Measurements from ENCODE around the gene TREX2.

The TREX2 gene

GRCh38 chrX:153454901-153455550, 9.2 kb upstream of the TREX2 start:
- no peak for DNase-seq

- DNase-seq: no peak
These were observed 5.1 kb upstream of the TREX2 start for GRCh38 chrX:153450949-153451277.

DNA sequence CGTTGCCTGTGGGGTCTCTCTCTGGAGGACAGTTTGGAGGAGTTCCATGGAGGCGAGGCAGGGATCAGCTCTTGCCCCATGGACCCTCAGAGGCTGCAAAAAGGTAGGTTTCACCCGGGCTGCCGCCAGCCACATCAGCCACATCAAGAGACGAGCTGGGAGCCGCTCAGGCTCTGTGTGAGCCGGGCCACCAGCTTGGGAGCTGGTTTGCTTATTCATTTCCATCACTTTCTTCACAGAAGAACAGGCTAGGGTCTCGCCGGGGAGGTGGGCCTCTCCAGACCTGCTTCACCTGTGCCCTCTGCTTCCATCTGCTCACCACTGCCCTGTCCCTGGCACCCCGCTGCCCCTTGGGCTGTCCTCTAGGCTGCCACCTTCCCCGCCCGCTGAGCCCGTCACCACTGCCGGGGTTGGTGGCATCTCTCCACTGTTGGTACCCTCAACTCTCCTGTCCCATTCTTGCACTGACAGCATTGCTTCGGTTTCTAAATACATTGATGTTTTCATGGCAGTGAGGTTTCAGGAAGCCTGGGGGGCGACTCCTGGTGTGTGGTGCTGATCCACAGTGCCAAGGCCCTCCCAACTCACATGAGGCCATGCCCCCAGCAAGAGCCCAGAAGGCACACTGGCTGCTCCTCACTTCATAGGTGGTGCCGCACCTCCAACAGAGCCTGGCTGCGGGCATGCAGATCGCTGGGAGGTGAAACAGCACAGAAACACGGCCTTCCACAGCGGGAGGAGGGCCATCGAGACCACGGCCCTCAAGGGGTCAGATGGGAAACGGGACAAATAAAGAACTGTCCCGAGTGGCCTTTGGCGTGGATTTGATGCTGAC, 4.5 kb upstream of the TREX2 start:
- DNase-seq: no peak

GRCh38 chrX:153449368-153450113, 3.7 kb upstream of the TREX2 start:
- no peak for DNase-seq

GRCh38 chrX:153448556-153449367, 2.9 kb upstream of the TREX2 start:
- no peak for DNase-seq

DNA sequence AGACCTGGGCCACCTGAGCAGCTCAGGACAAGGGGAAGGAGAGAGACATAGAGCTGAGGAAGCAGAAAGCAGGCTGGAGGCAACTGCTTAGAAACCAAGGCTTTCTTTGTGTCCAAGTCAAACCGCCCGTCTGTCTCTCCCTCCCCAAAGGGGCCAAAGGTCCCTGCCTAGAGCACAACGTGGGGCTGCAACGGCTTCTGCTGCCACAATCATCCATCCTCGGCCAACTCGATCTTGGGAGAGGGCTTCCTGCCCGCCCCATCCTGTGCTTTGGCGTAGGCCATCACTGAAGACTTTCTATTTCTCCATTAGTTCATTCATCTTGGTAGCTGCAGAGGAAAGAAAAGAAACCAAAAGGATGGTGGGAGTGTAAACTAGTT, 1.7 kb upstream of the TREX2 start:
- no peak for DNase-seq

DNA sequence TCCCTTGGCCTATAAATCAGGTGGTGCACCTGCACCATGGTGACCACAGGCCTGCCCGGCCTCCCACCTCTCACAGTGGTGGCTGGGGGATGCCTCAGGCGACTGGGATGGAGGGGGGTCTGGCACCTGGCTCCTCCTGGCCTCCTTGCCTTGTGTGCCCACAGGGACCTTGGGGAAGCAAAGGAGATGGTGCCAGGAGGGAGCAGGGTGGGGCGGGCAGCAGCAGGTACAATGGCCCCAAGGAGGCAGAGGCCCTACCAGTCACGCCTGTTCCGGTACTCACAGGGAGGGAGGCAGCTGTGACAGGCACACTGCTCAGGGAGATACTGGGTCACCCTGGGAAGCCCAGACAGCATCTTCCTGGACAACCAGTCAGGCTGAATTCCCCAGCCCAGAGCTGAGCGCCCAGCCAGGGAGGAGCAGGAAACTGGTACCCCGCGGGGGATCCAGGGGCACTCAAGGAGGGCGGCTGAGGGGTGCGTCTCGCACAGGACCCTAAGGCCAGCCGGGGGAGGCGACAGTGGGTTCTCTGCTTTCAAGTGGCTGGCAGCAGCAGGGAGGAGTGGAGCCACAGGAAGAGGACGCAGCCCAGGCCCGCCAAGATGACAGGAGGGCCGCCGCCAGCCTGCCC, 1.2 kb upstream of the TREX2 start:
- DNase-seq: no peak

DNA sequence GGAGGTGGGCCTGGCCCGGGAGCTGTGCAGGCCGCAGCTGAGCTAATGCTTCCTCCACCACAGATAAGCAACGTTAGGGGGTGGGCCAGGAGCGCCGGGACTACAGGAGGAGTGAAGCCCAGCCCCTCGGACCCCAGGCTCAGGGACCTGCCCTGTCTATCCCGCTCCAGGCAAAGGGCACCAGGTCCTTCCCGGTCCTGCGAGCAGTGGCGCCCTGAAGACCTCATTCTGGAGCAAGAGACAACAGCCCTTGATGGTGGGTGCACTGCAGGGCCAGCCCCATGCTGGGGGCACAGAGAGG, 730 bp upstream of the TREX2 start:
- no peak for DNase-seq

GRCh38 chrX:153445106-153445855, 575 bp downstream of the TREX2 start:
- DNase-seq: no peak

DNA sequence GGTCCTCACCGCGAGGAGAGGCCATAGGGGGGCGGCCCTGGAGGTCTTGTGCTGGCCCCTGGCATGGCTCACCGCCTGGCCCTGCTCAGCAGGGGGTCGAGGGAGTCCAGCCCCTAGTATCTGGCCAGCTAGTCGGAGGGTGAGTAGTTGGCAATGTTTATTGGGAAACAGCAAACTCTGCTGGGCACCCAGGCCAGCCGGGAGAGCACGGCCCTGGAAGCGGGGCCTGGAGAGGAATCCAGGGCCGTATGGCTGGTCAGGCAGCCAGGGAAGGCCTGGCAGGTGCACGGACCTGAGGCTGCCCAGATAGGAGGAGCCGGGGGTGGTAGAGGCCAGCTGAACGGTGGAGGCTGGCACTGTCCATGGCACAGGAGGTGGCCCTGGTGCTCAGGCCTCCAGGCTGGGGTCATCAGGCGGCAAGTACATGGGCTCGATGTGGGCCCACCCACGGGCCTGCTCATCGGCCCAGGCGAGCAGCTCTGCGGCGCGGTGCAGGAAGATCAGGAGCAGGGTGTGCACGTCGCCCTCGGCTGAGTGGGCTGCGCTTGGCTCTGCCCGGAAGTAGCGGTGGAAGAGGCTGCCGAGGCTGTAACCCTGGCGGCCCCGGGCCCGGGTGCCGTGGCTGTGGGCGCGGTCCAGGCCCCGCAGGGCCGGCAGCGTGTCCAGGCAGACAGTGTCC, 1.4 kb downstream of the TREX2 start:
- DNase-seq: no peak

DNA sequence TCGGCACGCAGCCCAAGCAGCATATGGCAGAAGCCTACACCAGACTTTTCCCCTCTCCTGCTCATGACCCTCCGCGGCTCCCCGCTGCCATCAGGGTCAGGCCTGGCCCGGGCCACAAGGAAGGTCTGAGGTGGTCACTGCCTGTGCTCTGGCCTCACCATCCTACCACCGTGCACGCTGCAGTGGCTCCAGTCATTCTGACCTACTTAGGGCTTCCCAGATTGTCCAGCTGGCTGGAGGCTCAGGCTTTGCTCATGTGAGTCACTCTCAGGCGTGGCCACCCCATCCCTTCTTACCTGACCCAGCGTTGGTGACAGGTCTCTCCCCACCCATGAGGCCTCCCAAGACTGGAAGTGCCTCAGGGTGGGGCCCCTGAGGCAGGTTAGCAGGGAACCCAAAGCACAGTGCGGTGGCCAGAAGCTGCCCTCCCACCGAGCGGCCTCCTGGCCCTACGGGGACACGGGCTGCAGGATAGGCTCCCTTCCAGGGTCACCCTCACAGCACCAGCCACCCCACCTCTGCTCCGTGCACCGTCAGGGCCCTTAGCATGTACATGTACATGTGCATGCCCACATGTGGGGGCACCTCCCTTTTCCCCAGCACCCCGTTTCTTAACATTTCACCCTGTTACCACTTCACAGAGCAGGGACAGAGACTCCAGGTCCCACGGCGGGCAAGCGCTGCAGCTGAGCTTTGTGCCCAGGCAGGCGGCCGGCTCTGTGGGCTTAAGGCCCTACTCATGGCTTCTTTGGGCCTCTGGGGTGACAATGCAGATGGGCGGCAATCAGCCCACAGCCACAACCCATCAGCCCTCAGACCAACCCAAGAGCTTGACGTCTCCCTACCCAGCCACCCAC, 2.2 kb downstream of the TREX2 start:
- no peak for DNase-seq

GRCh38 chrX:153442463-153442862, 3.4 kb downstream of the TREX2 start:
- no peak for DNase-seq

GRCh38 chrX:153441981-153442380, 3.9 kb downstream of the TREX2 start:
- DNase-seq: no peak

DNA sequence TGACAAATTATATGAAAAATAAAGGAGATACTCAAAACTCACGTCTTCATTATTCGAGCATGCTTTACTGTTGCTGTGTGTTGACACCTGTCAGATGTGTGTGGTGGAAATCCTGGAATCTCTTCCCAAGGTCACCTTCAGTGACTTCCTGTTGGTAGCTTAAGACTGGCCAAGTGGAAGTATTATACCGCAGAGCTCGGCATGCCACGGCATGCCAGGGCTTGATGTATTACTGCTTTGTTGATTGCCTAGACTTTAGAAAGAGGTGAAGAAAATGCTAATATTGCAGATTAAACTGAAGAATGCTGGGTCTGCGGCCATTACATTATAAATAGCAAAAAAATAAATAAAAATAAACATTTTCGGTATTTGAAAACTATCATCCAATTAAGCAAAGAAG, 4.6 kb downstream of the TREX2 start:
- no peak for DNase-seq

- no peak for DNase-seq
These were observed 5.2 kb downstream of the TREX2 start for GRCh38 chrX:153440556-153441135.

DNA sequence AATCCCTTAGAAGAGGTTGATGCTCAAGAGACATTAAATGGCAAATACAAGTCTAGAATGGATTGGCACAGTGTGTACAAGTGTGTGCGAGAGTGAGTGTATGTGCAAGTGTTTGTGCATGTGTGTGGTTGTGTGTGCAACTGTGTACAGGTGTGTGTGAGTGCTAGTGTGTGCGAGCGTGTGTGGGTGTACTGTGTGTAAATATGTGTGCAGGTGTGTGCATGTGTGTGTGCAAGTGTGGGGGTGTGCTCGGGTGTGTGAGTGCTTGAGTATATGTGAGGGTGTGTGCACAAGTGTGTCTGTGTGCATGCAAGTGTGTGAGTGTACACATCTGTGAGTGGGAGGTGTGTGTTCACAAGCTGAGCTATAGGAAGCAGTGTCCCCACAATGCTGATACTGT, 5.9 kb downstream of the TREX2 start:
- DNase-seq: no peak

GRCh38 chrX:153438532-153438931, 7.3 kb downstream of the TREX2 start:
- peak; percentile 40 for DNase-seq

DNA sequence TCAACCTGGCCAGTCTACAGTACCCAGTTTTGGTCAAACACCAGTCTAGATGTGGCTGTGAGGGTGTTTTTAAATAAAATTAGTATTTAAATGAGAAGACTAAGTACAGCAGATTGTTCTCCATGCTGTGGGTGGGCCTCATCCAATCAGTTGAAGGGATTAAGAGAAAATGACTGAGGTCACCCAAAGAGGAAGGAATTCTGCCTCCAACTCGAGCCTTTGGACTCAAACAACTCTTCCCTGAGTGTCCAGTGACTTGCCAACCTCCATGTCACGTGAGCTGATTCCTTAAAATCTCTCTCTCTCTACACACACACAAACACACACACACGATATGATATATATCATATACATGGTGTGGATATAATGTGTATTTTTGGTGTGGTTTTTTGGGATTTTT, 10.0 kb downstream of the TREX2 start:
- DNase-seq: no peak

DNA sequence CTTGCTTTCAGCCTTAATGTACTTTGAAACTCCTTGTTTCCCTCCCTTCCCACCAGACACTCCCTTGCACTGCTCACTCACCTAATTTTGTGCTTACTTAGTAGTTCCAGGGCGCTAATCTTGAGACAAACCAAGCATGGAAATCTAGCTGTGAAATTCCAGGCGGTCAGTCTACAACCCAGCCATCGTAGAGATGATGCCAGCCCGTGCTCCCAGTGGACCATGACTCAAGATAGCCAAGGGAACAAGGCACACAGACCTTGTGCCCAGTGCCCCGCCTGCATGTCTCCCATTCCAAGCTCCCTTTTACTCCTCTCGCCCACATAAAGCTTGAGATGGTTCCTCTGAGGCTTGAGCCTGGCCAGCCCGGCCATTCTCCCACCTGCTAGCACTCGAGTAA, 11.1 kb downstream of the TREX2 start:
- DNase-seq: no peak

DNA sequence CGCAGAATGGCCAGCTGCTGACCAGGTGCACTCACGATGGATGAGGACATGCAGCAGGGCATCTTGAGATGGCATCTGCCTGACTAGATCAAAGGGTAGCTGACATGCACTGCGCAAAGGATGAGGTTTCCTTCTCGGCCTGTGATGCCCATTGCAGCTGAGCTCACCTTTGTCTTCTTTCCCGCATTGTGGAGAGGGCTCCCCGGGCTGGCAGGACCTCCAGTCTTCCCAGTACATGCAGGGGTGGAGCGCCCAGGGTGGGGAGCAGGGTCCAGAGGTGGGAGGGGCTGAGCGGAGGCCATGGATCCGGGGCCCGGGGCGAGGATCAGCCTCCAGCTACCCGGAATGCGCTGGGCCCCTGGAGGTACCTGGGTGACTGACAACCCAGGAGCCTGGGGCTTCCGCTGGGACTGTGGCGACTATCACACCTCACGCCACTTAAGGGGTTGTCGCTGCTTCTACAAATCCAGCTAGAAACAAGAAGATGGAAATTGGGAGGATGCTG, 12.0 kb downstream of the TREX2 start:
- DNase-seq: no peak

All from MV-4-11 (cell line).